ENCODE results near the gene TMEM203.
"Not testable (repeated sequence)": the region's sequence is repeated elsewhere in the genome, so short reads cannot be mapped to it uniquely, and the experiment has no call there.

The TMEM203 gene

GRCh38 chr9:137240841-137241489, 35.5 kb upstream of the TMEM203 start, which contains the start of gene TUBB4B:
TUBB4B (plus strand) TSS chr9:137241287; CDS start chr9:137241361, 74 bp downstream.
- Histone ChIP-seq H3K4me1 (peaks cover 16% of the 10 kb centered on the region), H3K9me3 (ENCODE audit: control insufficient read depth, low read length) (no peaks in the 10 kb centered on the region), H3K27ac (peak within 1 kb of the TSS; percentile 96), H3K79me2 (no peaks in the 10 kb centered on the region), H3K4me3 (ENCODE audit: low read depth, low read length) (peak within 1 kb of the TSS; percentile 86), H3K9ac (no peak within 1 kb of the TSS), H2AFZ (peak within 1 kb of the TSS; percentile 85), H3K4me2 (ENCODE audit: low read length) (peak within 1 kb of the TSS; percentile 94), H3K27me3 (ENCODE audit: control insufficient read depth, insufficient read depth, low read length) (no peaks in the 10 kb centered on the region), H3K36me3 (ENCODE audit: control insufficient read depth, insufficient read depth, low read length) (no peaks in the 10 kb centered on the region)
- no peak for TF ChIP-seq CTCF (IDR thresholded peaks at IDR 0.05)

- peak overlapping the region; percentile 85 for H2AFZ ChIP-seq
- H3K9me3 ChIP-seq (ENCODE audit: control insufficient read depth, low read length), result no peaks in the 10 kb centered on the region
- no peak overlapping the region for H3K9ac ChIP-seq
- H3K4me3 ChIP-seq (ENCODE audit: low read depth, low read length), result peak overlapping the region; percentile 86
- no peaks in the 10 kb centered on the region for H3K79me2 ChIP-seq
- H3K36me3 ChIP-seq (ENCODE audit: control insufficient read depth, insufficient read depth, low read length), result no peaks in the 10 kb centered on the region
- peak overlapping the region; percentile 91 for H3K4me2 ChIP-seq (ENCODE audit: low read length)
- H3K4me1 ChIP-seq, result peaks cover 16% of the 10 kb centered on the region
- peak; percentile 13 for TF ChIP-seq CTCF (IDR thresholded peaks at IDR 0.05)
- H3K27me3 ChIP-seq (ENCODE audit: control insufficient read depth, insufficient read depth, low read length), result no peaks in the 10 kb centered on the region
- H3K27ac ChIP-seq, result peak overlapping the region; percentile 96
Observed at GRCh38 chr9:137240318-137240840, 34.9 kb upstream of the TMEM203 start.

GRCh38 chr9:137239541-137240200, 34.2 kb upstream of the TMEM203 start:
- H3K4me1 ChIP-seq, result peaks cover 16% of the 10 kb centered on the region
- peak overlapping the region; percentile 85 for H2AFZ ChIP-seq
- not testable (repeated sequence) for H3K27me3 ChIP-seq (ENCODE audit: control insufficient read depth, insufficient read depth, low read length); H3K9ac ChIP-seq; H3K79me2 ChIP-seq; H3K9me3 ChIP-seq (ENCODE audit: control insufficient read depth, low read length); H3K36me3 ChIP-seq (ENCODE audit: control insufficient read depth, insufficient read depth, low read length)
- peak overlapping the region; percentile 86 for H3K4me3 ChIP-seq (ENCODE audit: low read depth, low read length)
- H3K4me2 ChIP-seq (ENCODE audit: low read length), result peak overlapping the region; percentile 91
- peak overlapping the region; percentile 96 for H3K27ac ChIP-seq

- H3K9ac ChIP-seq, result no peak overlapping the region
- H3K4me3 ChIP-seq (ENCODE audit: low read depth, low read length), result no peak overlapping the region
- H3K9me3 ChIP-seq (ENCODE audit: control insufficient read depth, low read length), result no peaks in the 10 kb centered on the region
- H3K27me3 ChIP-seq (ENCODE audit: control insufficient read depth, insufficient read depth, low read length), result no peaks in the 10 kb centered on the region
- peaks cover 16% of the 10 kb centered on the region for H3K4me1 ChIP-seq
- no peaks in the 10 kb centered on the region for H3K79me2 ChIP-seq
- no peaks in the 10 kb centered on the region for H3K36me3 ChIP-seq (ENCODE audit: control insufficient read depth, insufficient read depth, low read length)
- no peak overlapping the region for H3K4me2 ChIP-seq (ENCODE audit: low read length)
- no peak overlapping the region for H2AFZ ChIP-seq
- peak overlapping the region; percentile 65 for H3K27ac ChIP-seq
- no peak for TF ChIP-seq CTCF (IDR thresholded peaks at IDR 0.05)
Observed at GRCh38 chr9:137237759-137238726, 32.6 kb upstream of the TMEM203 start.
